GM12878 (cell line): Measurements from ENCODE around the gene HDAC9.
A peak's percentile ranks its signal among the peaks of the same experiment; 100 is the strongest.

Experiments used
- BCL11A ChIP-seq: IDR thresholded peaks from 2 replicates; pipeline ENCODE4 v1.6.1; 2011; ENCODE audit warnings: low read depth, low read length
- CHD4 ChIP-seq: fragments of 200-600 bp; sonication (generic); IDR thresholded peaks from 2 replicates; pipeline ENCODE4 v1.6.1; 2016; ENCODE audit warnings: mild to moderate bottlenecking
- CTCF ChIP-seq, 3 experiments: IDR thresholded peaks in 2 of 3; conservative IDR thresholded peaks in 1 of 3; 2 replicates each; pipeline ENCODE4 v1.5.1; 2011; ENCODE audit warnings: low read depth in 3 of 3, low read length in 3 of 3, mild to moderate bottlenecking in 3 of 3, control low read depth in 2 of 3, moderate library complexity in 2 of 3, inconsistent platforms in 1 of 3, mixed read lengths in 1 of 3; ENCODE audit not compliant: control insufficient read depth in 2 of 3, insufficient read depth in 1 of 3; ENCODE audit errors: extremely low read depth in 1 of 3
- E2F4 ChIP-seq: IDR thresholded peaks from 2 replicates; pipeline ENCODE4 v1.6.1; 2012; ENCODE audit warnings: low read depth, low read length, improper control_type of control experiment
- EZH2 ChIP-seq: IDR thresholded peaks from 2 replicates; pipeline ENCODE4 v1.6.1; 2012; ENCODE audit warnings: low read depth, mild to moderate bottlenecking, control low read depth, inconsistent platforms, low read length, borderline replicate concordance; ENCODE audit not compliant: control insufficient read depth
- MYC ChIP-seq: IDR thresholded peaks from 2 replicates; pipeline ENCODE4 v1.6.1; 2011; ENCODE audit warnings: mild to moderate bottlenecking, low read length, moderate library complexity, inconsistent platforms; ENCODE audit not compliant: insufficient read depth, insufficient replicate concordance, insufficient read length, severe bottlenecking
- PBX3 ChIP-seq: IDR thresholded peaks from 2 replicates; pipeline ENCODE4 v1.6.1; 2011; ENCODE audit warnings: mild to moderate bottlenecking, low read depth, low read length, moderate library complexity; ENCODE audit not compliant: insufficient replicate concordance
- POLR2A ChIP-seq: IDR thresholded peaks from 2 replicates; pipeline ENCODE4 v1.6.1; 2011; ENCODE audit warnings: low read depth, mild to moderate bottlenecking, low read length
- POLR2AphosphoS5 ChIP-seq: IDR thresholded peaks from 2 replicates; pipeline ENCODE4 v1.6.1; 2011; ENCODE audit warnings: mild to moderate bottlenecking, low read length, inconsistent platforms
- RAD51 ChIP-seq: fragments of 450-650 bp; IDR thresholded peaks from 2 replicates; pipeline ENCODE4 v1.6.1; 2016; ENCODE audit warnings: moderate library complexity, mild to moderate bottlenecking, inconsistent platforms
- SMARCA5 ChIP-seq: fragments of 450-650 bp; IDR thresholded peaks from 2 replicates; pipeline ENCODE4 v1.6.1; 2017; ENCODE audit warnings: mild to moderate bottlenecking
- SMC3 ChIP-seq: IDR thresholded peaks from 2 replicates; pipeline ENCODE4 v1.6.1; 2011; ENCODE audit warnings: low read length, improper control_type of control experiment, borderline replicate concordance

GRCh38 chr7:18508443-18509427, 13.2 kb downstream of the HDAC9 start:
- TF ChIP-seq CTCF (IDR thresholded peaks at IDR 0.05 in 2 of 3, conservative IDR thresholded peaks at IDR 0.05 in 1 of 3; ENCODE audit: control insufficient read depth in 2 of 3, extremely low read depth in 1 of 3, insufficient read depth in 1 of 3, low read depth in 3 of 3, low read length in 3 of 3) = no peak
- TF ChIP-seq RAD51 = no peak
- no peak for TF ChIP-seq E2F4
- TF ChIP-seq EZH2 = no peak
- no peak for TF ChIP-seq POLR2AphosphoS5
- TF ChIP-seq MYC = no peak
- TF ChIP-seq SMARCA5 = no peak
- no peak for TF ChIP-seq SMC3
- peak; percentile 18 for TF ChIP-seq POLR2A
- no peak for TF ChIP-seq PBX3
- no peak for TF ChIP-seq CHD4
- no peak for TF ChIP-seq BCL11A
